Mammary epithelial cell (primary cell): ENCODE results near the gene FHIT.

Experiments used
- EZH2 ChIP-seq: IDR thresholded peaks from 2 replicates; pipeline ENCODE4 v1.6.1; 2012; ENCODE audit warnings: low read length, inconsistent platforms, borderline replicate concordance
- TF ChIP-seq, protein P1 (sequence below), 2 donors: IDR thresholded peaks in 1 of 2; conservative IDR thresholded peaks in 1 of 2; 2 replicates each; pipeline ENCODE4 v1.5.1; 2011 to 2012; ENCODE audit warnings: inconsistent platforms in 2 of 2, low read length in 2 of 2, mild to moderate bottlenecking in 2 of 2, control low read depth in 1 of 2, low read depth in 1 of 2; ENCODE audit not compliant: insufficient read depth in 1 of 2; ENCODE audit errors: extremely low read depth in 1 of 2

DNA sequence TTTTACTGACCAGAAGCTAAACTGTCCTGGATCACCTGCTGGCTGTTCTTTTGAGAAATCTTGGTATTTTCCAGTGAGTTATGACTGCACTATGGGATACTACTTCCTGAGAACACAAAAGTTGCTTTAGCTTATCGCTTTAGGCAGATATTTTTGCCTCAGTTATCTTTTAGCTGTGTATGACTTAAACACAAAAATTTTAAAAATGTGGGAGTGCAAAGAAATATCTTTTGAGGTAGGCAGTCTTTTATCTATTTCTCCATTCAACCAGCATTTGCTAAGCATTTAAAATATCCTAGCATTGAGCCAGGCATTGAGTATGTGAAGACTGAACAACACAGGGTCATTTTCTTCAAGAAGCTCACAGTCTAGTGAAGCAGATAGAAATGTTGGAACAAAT lies 981.9 kb downstream of the FHIT start:
- TF ChIP-seq, protein P1, sequence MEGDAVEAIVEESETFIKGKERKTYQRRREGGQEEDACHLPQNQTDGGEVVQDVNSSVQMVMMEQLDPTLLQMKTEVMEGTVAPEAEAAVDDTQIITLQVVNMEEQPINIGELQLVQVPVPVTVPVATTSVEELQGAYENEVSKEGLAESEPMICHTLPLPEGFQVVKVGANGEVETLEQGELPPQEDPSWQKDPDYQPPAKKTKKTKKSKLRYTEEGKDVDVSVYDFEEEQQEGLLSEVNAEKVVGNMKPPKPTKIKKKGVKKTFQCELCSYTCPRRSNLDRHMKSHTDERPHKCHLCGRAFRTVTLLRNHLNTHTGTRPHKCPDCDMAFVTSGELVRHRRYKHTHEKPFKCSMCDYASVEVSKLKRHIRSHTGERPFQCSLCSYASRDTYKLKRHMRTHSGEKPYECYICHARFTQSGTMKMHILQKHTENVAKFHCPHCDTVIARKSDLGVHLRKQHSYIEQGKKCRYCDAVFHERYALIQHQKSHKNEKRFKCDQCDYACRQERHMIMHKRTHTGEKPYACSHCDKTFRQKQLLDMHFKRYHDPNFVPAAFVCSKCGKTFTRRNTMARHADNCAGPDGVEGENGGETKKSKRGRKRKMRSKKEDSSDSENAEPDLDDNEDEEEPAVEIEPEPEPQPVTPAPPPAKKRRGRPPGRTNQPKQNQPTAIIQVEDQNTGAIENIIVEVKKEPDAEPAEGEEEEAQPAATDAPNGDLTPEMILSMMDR (conservative IDR thresholded peaks at IDR 0.05 in 1 of 2, IDR thresholded peaks at IDR 0.05 in 1 of 2; ENCODE audit: extremely low read depth in 1 of 2, insufficient read depth in 1 of 2, low read depth in 1 of 2, low read length in 2 of 2): no peak
- no peak for TF ChIP-seq EZH2
